Posterior vena cava (tissue), 2 donors: ENCODE measurements around the gene FAM193A. TPM values are rescaled to one million over a fixed set of nuclear protein-coding genes. Genes with fewer than 3 reads are reported as not detected.

Experiments
- DNase-seq: peaks from one replicate; pipeline ENCODE4 v3.0.0-alpha.2; 2020; ENCODE audit warnings: low spot score
- intact Hi-C, 2 donors: fragments of 100-400 bp; cut with DNase I; formaldehyde crosslinking; loops; one replicate each; pipeline versions ENCODE4 v1.14.1 to v1.14.2; 2022 to 2023
- long read RNA-seq, 2 donors: library from polyadenylated mRNA; unstranded; transcript quantifications; one replicate each; pipeline ENCODE4 v2.0.0, GENCODE V29; 2020 to 2021
- total RNA-seq, 2 donors: library from RNA; stranded (reverse); fragmentation: NEBNext Ultra II Directional; extraction: Animal tissue kit (Norgen Biotek cat#: 25700); gene quantifications; one replicate each; pipeline ENCODE4 v1.2.1, GENCODE V29; 2021
- donor health status: DM: yes; HTN: yes; CAD: no.
- donor health status: DM: yes; HTN: yes; CAD: no.

Gene FAM193A, protein sequence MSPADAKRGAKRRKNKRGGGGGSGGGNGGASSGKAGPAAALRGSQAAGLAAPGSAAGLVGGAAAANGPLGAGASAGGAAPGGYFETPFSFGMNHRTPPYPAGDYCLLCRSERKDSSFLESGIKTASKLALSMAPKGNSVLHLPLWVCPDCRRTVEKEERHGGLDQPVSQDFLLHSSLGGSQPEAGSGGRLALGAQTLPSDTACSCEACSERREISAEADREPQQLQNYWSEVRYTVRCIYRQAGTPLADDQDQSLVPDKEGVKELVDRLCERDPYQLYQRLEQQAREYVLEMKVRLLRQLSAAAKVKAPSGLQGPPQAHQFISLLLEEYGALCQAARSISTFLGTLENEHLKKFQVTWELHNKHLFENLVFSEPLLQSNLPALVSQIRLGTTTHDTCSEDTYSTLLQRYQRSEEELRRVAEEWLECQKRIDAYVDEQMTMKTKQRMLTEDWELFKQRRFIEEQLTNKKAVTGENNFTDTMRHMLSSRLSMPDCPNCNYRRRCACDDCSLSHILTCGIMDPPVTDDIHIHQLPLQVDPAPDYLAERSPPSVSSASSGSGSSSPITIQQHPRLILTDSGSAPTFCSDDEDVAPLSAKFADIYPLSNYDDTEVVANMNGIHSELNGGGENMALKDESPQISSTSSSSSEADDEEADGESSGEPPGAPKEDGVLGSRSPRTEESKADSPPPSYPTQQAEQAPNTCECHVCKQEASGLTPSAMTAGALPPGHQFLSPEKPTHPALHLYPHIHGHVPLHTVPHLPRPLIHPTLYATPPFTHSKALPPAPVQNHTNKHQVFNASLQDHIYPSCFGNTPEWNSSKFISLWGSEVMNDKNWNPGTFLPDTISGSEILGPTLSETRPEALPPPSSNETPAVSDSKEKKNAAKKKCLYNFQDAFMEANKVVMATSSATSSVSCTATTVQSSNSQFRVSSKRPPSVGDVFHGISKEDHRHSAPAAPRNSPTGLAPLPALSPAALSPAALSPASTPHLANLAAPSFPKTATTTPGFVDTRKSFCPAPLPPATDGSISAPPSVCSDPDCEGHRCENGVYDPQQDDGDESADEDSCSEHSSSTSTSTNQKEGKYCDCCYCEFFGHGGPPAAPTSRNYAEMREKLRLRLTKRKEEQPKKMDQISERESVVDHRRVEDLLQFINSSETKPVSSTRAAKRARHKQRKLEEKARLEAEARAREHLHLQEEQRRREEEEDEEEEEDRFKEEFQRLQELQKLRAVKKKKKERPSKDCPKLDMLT (N-terminal part only)
- total RNA-seq = 10 to 100 TPM; 18.6 to 20.3 TPM
- long read RNA-seq, donor 1, partial matches to known transcripts = 5 of 15 reads
- long read RNA-seq, donor 1, other reads (novel, unspliced or antisense) = 10 of 15 reads
- long read RNA-seq, donor 2, partial matches to known transcripts = 6 of 15 reads
- long read RNA-seq, donor 2, other reads (novel, unspliced or antisense) = 8 of 15 reads

- intact Hi-C loops = no loop called here
- peak; percentile 100 for DNase-seq
These were observed at the start of gene FAM193A for GRCh38 chr4:2536193-2537010. Gene FAM193A, plus strand, starts transcription at chr4:2536647. Its CDS starts 269 bp downstream, at chr4:2536916.

GRCh38 chr4:2486981-2487380 lies 49.5 kb upstream of the FAM193A start:
- DNase-seq = no peak
- intact Hi-C loops = no loop called here

DNA sequence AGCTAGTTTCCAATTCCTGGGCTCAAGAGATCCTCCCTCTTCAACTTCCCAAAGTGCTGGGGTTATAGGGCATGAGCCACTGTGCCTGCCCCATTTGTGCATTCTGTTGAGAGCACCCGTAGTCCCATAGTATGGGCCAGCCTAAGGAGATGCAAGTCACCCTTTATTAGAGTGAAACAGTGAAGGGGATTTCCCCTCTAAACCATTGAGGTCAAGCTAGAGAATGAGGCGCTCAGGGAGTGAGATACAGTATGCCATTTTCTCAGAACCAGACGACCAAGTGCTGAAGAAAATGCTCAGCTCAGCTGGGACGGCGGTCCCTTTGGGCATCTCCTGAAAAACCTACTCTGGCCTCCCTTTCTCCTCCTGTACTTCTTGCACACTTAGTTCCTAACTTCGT lies 48.8 kb upstream of the FAM193A start:
- intact Hi-C loops = no loop called here
- peak; percentile 3 for DNase-seq

- intact Hi-C loops = no loop called here
- peak; percentile 62 for DNase-seq
These were observed 47.2 kb upstream of the FAM193A start for GRCh38 chr4:2489081-2489805.

DNA sequence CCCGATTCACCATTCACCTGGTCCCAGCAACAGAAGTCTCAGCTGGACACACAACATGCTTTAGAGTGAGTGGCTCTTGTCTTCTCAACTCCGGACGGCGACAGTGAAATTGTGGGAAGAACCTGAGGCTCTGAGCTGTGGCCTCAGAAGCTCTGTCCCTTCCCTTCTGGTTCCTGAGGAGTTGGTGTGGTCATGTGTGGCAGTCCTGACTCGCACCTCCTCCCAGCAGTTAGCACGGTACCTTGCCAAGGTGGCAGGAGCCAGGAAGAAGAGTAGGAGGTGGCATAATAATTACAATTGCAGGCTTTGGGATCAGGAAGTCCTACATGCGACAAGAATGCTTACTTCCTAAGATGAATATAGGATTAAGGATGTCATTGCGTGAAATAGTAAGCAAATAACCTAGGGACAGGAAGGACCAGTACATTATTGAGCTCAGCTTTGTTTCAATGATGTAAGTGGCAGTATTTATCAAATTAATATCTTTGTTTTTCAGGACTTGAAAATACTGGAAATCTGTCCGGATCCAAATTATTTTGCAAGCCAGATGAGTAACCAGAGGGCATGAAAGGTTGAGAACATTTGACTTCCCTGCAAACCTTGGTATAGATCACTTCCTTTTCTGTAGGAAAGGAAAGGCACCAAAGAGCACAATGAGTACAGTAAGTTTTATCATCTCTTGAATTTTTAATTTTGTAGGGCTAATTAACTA lies 46.5 kb upstream of the FAM193A start:
- intact Hi-C loops = no loop called here
- DNase-seq = peak; percentile 62

DNA sequence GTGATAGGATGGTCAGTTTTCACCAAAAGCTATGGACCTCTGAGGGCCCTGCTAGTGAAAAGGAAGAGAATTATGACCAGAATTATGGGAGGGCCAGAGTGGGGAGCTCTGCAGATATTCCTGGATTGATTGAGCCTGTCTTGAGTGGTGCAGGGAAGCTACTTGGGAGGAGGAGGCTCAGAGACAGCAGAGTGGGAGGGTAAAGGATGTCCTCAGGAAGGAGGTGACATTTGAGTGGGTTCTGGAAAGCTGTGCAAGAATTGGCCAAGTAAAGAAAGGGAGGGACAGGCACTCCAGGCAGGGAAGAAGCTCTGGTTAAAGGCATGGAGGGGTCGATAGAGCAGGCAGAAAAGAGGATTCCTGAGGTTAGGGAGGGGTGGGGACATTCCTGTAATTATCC lies 43.5 kb upstream of the FAM193A start:
- intact Hi-C loops = no loop called here
- no peak for DNase-seq

DNA sequence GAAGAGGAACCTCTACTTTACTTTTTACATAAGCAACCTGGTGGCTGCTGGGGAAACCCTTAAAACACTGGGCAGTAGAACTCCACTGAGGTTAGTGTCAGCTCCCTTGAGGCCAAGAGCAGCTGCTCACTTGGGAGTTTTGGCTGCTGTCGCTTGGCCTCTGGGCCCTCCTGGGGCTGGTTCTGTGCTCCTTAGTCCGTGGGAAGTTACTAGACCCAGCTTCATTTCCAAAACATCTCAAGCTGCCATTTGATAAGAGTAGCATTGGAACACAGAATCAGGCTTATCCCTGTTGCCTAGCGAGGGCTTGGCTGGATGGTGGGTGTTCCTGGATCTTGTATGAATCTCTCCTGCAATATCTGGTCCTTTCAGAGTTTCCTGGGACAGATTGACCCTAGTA lies 41.5 kb upstream of the FAM193A start:
- intact Hi-C loops = no loop called here
- DNase-seq = no peak

DNA sequence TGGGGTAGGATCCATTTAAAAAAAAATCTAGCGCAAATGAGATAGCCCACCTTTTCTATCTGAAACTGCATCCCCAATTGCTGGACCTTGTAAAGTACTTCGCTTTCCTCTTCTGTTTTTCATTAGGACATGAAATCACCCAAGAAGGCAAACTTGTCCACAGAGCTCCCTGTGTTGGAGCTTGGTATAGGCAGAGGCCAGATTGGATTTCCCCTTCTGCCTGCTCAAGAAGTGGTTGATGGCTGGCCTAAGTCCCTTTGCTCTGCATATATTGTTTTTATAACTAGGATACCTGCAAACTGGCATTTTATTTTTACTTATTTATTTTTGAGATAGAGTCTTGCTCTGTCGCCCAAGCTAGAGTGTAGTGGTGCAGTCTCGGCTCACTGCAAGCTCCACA lies 39.1 kb upstream of the FAM193A start:
- intact Hi-C loops = no loop called here
- DNase-seq = no peak

DNA sequence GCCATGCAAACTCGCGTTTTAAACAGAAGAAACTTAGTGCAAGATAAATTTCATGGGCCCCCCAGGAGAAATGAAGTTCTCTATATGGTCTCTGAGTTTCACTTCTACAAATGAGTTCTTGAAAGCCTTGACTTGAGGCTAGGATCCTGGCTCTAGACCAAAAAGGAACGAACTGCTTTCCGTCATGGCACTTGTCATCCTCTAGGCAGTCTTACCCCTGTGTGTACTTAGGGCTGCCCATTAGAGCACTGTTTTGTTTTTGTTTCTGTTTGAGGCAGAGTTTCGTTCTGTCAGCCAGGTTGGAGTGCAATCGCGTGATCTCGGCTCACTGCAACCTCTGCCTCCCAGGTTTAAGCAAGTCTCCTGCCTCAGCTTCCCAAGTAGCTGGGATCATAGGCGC lies 38.5 kb upstream of the FAM193A start:
- intact Hi-C loops = no loop called here
- no peak for DNase-seq

- intact Hi-C loops = no loop called here
- DNase-seq = no peak
These were observed 35.9 kb upstream of the FAM193A start for GRCh38 chr4:2500547-2500946.

DNA sequence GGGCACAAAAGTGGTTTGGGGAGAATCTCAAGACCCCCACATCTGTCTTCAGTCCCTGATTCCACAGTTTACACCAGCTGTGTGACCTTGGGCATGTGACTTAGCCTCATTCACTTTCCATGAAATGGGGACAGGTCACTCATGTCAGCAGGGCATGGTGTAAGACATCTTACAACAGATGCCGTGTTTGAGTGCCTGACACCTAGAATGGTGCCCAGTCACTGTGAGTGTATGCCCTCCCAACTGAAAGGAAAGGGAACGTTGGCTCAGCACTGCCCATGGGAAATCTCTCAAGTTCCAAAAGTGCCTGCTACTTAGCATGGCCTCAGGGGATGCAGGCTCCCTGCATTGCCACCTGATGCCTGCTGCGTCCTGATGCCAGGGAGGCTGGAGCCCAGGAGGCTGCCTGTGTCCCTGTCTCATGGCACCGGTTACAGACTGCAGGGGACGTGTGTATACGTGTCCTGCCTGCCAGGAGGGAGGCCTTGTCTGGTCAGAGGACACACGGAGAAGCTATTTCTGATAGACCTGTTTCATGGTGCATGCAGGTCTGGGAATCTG lies 35.3 kb upstream of the FAM193A start:
- DNase-seq = no peak
- intact Hi-C loops = no loop called here

GRCh38 chr4:2503809-2504208 lies 32.6 kb upstream of the FAM193A start:
- DNase-seq = no peak
- intact Hi-C loops = no loop called here

DNA sequence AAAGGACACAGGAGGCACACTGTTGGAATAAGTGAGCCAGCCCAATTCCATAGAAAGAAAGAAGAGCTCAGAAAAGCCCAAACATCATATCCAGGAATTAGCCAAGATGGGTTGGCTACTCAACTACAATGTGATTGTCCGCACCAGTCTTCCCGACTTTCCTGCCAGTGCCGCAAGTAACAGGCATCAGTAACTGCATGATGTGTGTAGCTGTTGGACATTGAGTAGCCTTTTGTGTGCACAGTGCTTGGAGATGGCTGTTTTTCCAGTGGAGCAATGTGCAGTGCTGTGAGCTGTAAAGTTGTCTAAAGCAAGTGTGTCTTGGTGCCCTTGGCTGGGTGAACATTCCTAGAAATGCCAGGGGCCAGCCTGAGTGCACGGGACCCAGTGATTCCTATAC lies 29.2 kb upstream of the FAM193A start:
- no peak for DNase-seq
- intact Hi-C loops = no loop called here

DNA sequence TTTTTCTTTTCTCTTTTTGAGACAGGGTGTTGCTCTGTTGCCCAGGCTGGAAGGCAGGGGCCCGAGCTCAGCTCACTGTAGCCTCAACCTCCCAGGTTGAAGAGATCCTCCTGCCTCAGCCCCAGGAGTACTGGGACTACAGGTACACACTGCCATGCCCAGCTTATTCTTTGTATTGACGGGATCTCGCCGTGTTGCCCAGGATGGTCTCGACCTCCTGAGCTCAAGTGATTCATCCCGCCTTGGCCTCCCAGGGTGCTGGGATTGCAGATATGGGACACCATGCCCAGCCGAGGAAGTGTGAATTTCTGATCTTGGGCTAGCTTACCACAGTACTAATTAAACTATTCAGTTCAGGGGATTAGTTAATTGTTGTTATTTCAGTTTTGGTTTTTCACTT lies 28.6 kb upstream of the FAM193A start:
- intact Hi-C loops = no loop called here
- no peak for DNase-seq

DNA sequence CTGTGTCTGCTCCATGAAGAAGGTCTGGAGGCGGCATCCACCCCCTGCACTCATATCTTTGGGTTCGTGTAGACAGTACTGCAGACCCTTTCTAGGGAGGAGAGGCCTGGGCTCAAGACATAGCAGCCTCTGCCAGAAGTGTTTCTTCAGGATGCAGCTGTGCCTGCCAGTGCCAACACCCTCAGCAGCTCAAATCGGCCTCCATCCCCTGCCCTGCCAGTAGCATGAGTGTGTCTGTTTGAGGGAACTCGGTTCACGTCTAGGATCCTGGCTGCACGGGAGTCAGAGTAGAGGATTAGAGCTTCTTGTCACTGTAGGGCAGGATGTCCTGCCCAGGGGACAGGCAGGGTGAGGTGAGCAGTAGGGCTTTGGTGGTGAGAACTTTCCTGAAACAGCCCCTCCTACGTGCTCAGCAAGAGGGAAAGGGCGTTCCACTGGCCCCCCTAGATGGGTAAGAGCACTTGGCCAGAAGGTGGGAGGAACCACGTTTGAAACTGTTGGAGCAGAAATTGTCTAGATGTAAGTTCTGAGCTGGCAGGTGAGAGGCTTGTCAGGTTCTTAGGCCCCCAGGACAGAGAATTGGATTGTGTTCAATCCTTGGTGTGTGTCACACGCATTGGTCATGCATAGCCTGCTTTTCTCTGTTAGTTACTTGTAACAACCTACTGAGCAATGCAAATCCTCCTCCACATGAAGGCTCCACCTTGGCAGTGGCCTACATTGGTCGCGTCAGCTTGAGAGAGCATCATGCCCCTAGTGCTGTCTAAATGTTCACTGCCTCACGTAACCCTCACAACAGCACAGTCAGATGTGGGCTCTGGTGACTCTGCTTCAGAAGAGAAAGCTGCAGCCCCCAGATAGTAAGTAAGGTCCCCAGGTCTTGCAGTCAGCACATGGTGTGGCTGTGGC lies 25.8 kb upstream of the FAM193A start:
- intact Hi-C loops = no loop called here

DNA sequence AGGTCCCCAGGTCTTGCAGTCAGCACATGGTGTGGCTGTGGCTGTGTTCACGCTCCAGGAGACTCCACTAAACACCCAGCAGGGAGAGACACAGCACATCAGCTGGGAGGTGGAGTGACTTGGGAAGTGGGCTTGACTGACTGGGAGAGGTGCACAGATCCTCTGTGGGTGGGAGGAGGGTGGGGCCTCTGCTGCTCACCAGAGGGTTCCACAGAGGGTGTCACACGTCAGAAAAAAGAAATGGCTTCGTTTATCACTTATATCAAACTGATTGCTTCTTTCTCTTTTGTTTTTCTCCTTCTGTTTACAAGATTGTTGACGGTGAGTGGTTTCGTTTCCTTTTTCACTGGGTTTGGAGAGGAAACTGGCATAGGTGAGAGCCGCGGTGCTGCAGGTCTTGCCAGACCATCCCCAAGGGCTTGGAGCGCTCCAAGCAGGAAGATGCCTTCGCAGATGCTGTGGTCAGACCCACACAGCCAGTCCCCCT lies 24.8 kb upstream of the FAM193A start:
- intact Hi-C loops = no loop called here
- DNase-seq = no peak

More for the DNA sequence above, 25.8 kb upstream of the FAM193A start:
- no peak for DNase-seq
